Liver (tissue), 9 donors: ENCODE measurements around the gene SRRM1. TPM values are rescaled to one million over a fixed set of nuclear protein-coding genes. Genes with fewer than 3 reads are reported as not detected.

Experiments used
- DNase-seq: peaks from one replicate; pipeline ENCODE4 v3.0.0-alpha.2; 2017; ENCODE audit warnings: low spot score
- H3K27ac ChIP-seq, 2 donors: one replicate each; pipeline ENCODE4 v1.7.0; 2013; ENCODE audit warnings: inconsistent platforms in 2 of 2, low read length in 2 of 2, control low read depth in 1 of 2, low read depth in 1 of 2, mild to moderate bottlenecking in 1 of 2
- H3K27me3 ChIP-seq, 4 donors: one replicate each; pipeline versions ENCODE4 v1.6.1 to v1.7.0; 2013; ENCODE audit warnings: low read length in 3 of 4, inconsistent platforms in 1 of 4, mild to moderate bottlenecking in 1 of 4, moderate library complexity in 1 of 4; ENCODE audit not compliant: control insufficient read depth in 4 of 4, insufficient read depth in 4 of 4
- H3K36me3 ChIP-seq, 4 donors: one replicate each; pipeline versions ENCODE4 v1.6.1 to v1.7.0; 2013; ENCODE audit warnings: low read length in 3 of 4, mild to moderate bottlenecking in 3 of 4, low read depth in 1 of 4, moderate library complexity in 1 of 4; ENCODE audit not compliant: control insufficient read depth in 4 of 4, insufficient read depth in 3 of 4
- H3K4me1 ChIP-seq, 4 donors: one replicate each; pipeline versions ENCODE4 v1.6.1 to v1.7.0; 2013; ENCODE audit warnings: low read length in 3 of 4, mild to moderate bottlenecking in 3 of 4, moderate library complexity in 1 of 4; ENCODE audit not compliant: control insufficient read depth in 4 of 4, insufficient read depth in 4 of 4
- H3K4me3 ChIP-seq, 3 donors: one replicate each; pipeline versions ENCODE4 v1.6.1 to v1.7.0; 2013; ENCODE audit warnings: low read length in 3 of 3, control low read depth in 1 of 3, low read depth in 1 of 3, mild to moderate bottlenecking in 1 of 3
- H3K9ac ChIP-seq, 2 donors: one replicate each; pipeline ENCODE4 v1.7.0; 2013; ENCODE audit warnings: low read length in 2 of 2, mild to moderate bottlenecking in 2 of 2, moderate library complexity in 2 of 2, control low read depth in 1 of 2, low read depth in 1 of 2
- H3K9me3 ChIP-seq, 4 donors: one replicate each; pipeline versions ENCODE4 v1.6.1 to v1.7.0; 2013; ENCODE audit warnings: low read length in 3 of 4; ENCODE audit not compliant: control insufficient read depth in 4 of 4
- EGR1 ChIP-seq, 2 donors: IDR thresholded peaks; 2 replicates each; pipeline ENCODE4 v1.6.1; 2016 to 2018; ENCODE audit warnings: antibody characterized with exemption in 2 of 2, low read depth in 2 of 2
- FOXA1 ChIP-seq: IDR thresholded peaks from 2 replicates; pipeline ENCODE4 v1.6.1; 2016; ENCODE audit warnings: antibody characterized with exemption
- FOXA2 ChIP-seq: IDR thresholded peaks from 2 replicates; pipeline ENCODE4 v1.6.1; 2016; ENCODE audit warnings: antibody characterized with exemption
- HNF4A ChIP-seq, 2 donors: conservative IDR thresholded peaks; 2 replicates each; pipeline ENCODE4 v1.6.1; 2016; ENCODE audit warnings: antibody characterized with exemption in 2 of 2, mild to moderate bottlenecking in 2 of 2
- HNF4G ChIP-seq: IDR thresholded peaks from 2 replicates; pipeline ENCODE4 v1.6.1; 2016; ENCODE audit warnings: antibody characterized with exemption
- JUND ChIP-seq, 2 donors: IDR thresholded peaks; 2 replicates each; pipeline ENCODE4 v1.6.1; 2016; ENCODE audit warnings: antibody characterized with exemption in 2 of 2
- NR2F2 ChIP-seq: IDR thresholded peaks from 2 replicates; pipeline ENCODE4 v1.6.1; 2016; ENCODE audit warnings: antibody characterized with exemption
- RAD21 ChIP-seq, 2 donors: IDR thresholded peaks; 2 replicates each; pipeline ENCODE4 v1.6.1; 2016; ENCODE audit warnings: antibody characterized with exemption in 2 of 2, mild to moderate bottlenecking in 2 of 2
- RXRA ChIP-seq, 2 donors: IDR thresholded peaks; 2 replicates each; pipeline ENCODE4 v1.6.1; 2017 to 2018; ENCODE audit warnings: antibody characterized with exemption in 2 of 2, mild to moderate bottlenecking in 1 of 2
- SP1 ChIP-seq: IDR thresholded peaks from 2 replicates; pipeline ENCODE4 v1.6.1; 2018; ENCODE audit warnings: antibody characterized with exemption, mild to moderate bottlenecking
- TAF1 ChIP-seq: conservative IDR thresholded peaks from 2 replicates; pipeline ENCODE4 v1.6.1; 2016; ENCODE audit warnings: antibody characterized with exemption, mild to moderate bottlenecking
- YY1 ChIP-seq: IDR thresholded peaks from 2 replicates; pipeline ENCODE4 v1.6.1; 2016; ENCODE audit warnings: antibody characterized with exemption, mild to moderate bottlenecking
- WGBS: extraction: QIAGEN DNeasy Blood & Tissue Kit; methylation state at CpG from one replicate; pipeline ENCODE4 v1.1.7; 2013; 5-methylcytosine and 5-hydroxymethylcytosine counted together
- polyA plus RNA-seq, 2 donors: library from polyadenylated mRNA; stranded (reverse) in 1 of 2; unstranded in 1 of 2; fragments of 200-250 nt in 1 of 2; fragments of >200 nt in 1 of 2; fragmentation: Nextera tagmentation in 1 of 2; extraction: Ambion mirVana in 1 of 2; gene quantifications; one replicate each; pipeline versions ENCODE4 v1.2.1 to v1.2.3, GENCODE V29; 2013 to 2015
- total RNA-seq, 2 donors: library from RNA; depleted of rRNA; stranded (reverse); fragments of >200 nt; gene quantifications; one replicate each; pipeline ENCODE4 v1.2.3, GENCODE V29; 2014
- TF ChIP-seq, protein P1 (sequence below): fragments of 150-350 bp; IDR thresholded peaks from 2 replicates; pipeline ENCODE4 v1.5.1; 2017; ENCODE audit warnings: improper control_type of control experiment, low read depth, low read length; ENCODE audit not compliant: missing input control
- TF ChIP-seq, protein P2 (sequence below): IDR thresholded peaks from 2 replicates; pipeline ENCODE4 v1.6.1; 2016; ENCODE audit warnings: antibody characterized with exemption, mild to moderate bottlenecking
- TF ChIP-seq, protein P3 (sequence below): IDR thresholded peaks from 2 replicates; pipeline ENCODE4 v1.6.1; 2016; ENCODE audit warnings: antibody characterized with exemption
- TF ChIP-seq, protein P4 (sequence below): IDR thresholded peaks from 2 replicates; pipeline ENCODE4 v1.6.1; 2016; ENCODE audit warnings: antibody characterized with exemption
- TF ChIP-seq, protein P5 (sequence below): IDR thresholded peaks from 2 replicates; pipeline ENCODE4 v1.6.1; 2016; ENCODE audit warnings: antibody characterized with exemption
- donor health status: healthy.
- donor health status: healthy.
- donor health status: healthy.
- donor health status: healthy.
- donor health status: healthy.

The SRRM1 gene
- total and polyA plus RNA-seq, 4 donors = 18.4 to 66.0 (median 31.6) TPM

DNA sequence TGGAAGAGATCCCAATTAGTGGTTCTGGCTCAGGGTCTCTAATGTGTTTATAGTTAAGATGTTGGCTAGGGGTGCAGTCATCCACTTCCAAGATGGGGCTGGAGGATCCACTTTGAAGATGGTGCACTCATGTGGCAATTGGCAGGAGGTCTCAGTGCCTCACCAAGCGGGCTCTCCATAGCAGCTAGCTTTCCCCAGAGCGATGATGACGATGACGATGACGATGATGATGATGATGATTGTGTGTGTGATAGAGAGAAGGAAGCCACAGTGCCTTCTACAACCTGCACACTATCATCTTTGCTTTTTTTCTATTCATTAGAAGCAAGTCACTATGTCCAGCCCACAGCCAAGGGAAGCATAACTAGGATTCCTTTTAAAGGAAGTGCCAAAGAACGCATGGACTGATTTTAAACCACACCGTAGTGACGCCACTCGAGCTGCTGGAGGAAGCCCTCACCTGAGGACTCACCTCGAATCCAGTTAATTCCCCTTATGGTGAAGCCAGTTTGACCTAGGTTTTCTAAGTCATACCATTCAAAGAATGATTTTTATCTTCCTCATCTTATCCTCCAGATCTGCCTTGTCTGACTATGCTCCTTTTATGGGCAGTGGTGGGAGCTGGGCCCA is 49.4 kb downstream of the SRRM1 start:
- no peak for TF ChIP-seq HNF4G
- TF ChIP-seq, protein P1, sequence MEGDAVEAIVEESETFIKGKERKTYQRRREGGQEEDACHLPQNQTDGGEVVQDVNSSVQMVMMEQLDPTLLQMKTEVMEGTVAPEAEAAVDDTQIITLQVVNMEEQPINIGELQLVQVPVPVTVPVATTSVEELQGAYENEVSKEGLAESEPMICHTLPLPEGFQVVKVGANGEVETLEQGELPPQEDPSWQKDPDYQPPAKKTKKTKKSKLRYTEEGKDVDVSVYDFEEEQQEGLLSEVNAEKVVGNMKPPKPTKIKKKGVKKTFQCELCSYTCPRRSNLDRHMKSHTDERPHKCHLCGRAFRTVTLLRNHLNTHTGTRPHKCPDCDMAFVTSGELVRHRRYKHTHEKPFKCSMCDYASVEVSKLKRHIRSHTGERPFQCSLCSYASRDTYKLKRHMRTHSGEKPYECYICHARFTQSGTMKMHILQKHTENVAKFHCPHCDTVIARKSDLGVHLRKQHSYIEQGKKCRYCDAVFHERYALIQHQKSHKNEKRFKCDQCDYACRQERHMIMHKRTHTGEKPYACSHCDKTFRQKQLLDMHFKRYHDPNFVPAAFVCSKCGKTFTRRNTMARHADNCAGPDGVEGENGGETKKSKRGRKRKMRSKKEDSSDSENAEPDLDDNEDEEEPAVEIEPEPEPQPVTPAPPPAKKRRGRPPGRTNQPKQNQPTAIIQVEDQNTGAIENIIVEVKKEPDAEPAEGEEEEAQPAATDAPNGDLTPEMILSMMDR = no peak
- no peak for TF ChIP-seq FOXA1
- TF ChIP-seq, protein P2, sequence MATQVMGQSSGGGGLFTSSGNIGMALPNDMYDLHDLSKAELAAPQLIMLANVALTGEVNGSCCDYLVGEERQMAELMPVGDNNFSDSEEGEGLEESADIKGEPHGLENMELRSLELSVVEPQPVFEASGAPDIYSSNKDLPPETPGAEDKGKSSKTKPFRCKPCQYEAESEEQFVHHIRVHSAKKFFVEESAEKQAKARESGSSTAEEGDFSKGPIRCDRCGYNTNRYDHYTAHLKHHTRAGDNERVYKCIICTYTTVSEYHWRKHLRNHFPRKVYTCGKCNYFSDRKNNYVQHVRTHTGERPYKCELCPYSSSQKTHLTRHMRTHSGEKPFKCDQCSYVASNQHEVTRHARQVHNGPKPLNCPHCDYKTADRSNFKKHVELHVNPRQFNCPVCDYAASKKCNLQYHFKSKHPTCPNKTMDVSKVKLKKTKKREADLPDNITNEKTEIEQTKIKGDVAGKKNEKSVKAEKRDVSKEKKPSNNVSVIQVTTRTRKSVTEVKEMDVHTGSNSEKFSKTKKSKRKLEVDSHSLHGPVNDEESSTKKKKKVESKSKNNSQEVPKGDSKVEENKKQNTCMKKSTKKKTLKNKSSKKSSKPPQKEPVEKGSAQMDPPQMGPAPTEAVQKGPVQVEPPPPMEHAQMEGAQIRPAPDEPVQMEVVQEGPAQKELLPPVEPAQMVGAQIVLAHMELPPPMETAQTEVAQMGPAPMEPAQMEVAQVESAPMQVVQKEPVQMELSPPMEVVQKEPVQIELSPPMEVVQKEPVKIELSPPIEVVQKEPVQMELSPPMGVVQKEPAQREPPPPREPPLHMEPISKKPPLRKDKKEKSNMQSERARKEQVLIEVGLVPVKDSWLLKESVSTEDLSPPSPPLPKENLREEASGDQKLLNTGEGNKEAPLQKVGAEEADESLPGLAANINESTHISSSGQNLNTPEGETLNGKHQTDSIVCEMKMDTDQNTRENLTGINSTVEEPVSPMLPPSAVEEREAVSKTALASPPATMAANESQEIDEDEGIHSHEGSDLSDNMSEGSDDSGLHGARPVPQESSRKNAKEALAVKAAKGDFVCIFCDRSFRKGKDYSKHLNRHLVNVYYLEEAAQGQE = no peak
- TF ChIP-seq, protein P3, sequence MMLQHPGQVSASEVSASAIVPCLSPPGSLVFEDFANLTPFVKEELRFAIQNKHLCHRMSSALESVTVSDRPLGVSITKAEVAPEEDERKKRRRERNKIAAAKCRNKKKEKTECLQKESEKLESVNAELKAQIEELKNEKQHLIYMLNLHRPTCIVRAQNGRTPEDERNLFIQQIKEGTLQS = no peak
- TF ChIP-seq RXRA (IDR thresholded peaks at IDR 0.05) = no peak
- TF ChIP-seq RAD21 (IDR thresholded peaks at IDR 0.05) = no peak
- TF ChIP-seq TAF1 = no peak
- TF ChIP-seq JUND (IDR thresholded peaks at IDR 0.05) = no peak
- TF ChIP-seq EGR1 (IDR thresholded peaks at IDR 0.05; ENCODE audit: low read depth in 2 of 2) = no peak
- no peak for TF ChIP-seq YY1
- TF ChIP-seq, protein P4, sequence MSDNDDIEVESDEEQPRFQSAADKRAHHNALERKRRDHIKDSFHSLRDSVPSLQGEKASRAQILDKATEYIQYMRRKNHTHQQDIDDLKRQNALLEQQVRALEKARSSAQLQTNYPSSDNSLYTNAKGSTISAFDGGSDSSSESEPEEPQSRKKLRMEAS = no peak
- no peak for TF ChIP-seq FOXA2
- TF ChIP-seq NR2F2 = no peak
- TF ChIP-seq HNF4A (conservative IDR thresholded peaks at IDR 0.05) = no peak
- TF ChIP-seq, protein P5, sequence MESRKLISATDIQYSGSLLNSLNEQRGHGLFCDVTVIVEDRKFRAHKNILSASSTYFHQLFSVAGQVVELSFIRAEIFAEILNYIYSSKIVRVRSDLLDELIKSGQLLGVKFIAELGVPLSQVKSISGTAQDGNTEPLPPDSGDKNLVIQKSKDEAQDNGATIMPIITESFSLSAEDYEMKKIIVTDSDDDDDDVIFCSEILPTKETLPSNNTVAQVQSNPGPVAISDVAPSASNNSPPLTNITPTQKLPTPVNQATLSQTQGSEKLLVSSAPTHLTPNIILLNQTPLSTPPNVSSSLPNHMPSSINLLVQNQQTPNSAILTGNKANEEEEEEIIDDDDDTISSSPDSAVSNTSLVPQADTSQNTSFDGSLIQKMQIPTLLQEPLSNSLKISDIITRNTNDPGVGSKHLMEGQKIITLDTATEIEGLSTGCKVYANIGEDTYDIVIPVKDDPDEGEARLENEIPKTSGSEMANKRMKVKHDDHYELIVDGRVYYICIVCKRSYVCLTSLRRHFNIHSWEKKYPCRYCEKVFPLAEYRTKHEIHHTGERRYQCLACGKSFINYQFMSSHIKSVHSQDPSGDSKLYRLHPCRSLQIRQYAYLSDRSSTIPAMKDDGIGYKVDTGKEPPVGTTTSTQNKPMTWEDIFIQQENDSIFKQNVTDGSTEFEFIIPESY = no peak
- TF ChIP-seq SP1 = no peak
- Histone ChIP-seq H3K9me3 (no peaks in the 10 kb centered on the region), H3K4me1 (peaks cover 0 to 10% (median 6%) of the 10 kb centered on the region in 4 donors), H3K27me3 (no peaks in the 10 kb centered on the region), H3K9ac (no peak overlapping the region), H3K4me3 (no peak overlapping the region), H3K36me3 (no peaks in the 10 kb centered on the region), H3K27ac (no peak overlapping the region)
- 87% methylated on average over 10 of the region's 10 CpGs for WGBS
- DNase-seq = no peak
